Medulla oblongata (tissue), 1 donor: ENCODE measurements around the gene LMNTD2.
"Not testable (repeated sequence)": the region's sequence is repeated elsewhere in the genome, so short reads cannot be mapped to it uniquely, and the experiment has no call there.

Source experiments
- DNase-seq: peaks from one replicate; pipeline ENCODE4 v3.0.0-alpha.2; 2015; ENCODE audit errors: extremely low spot score

LMNTD2 gene

GRCh38 chr11:532986-533585, 27.5 kb downstream of the LMNTD2 start:
- DNase-seq, result no peak

- DNase-seq, result no peak
These were observed 28.0 kb downstream of the LMNTD2 start for GRCh38 chr11:532527-532985.

GRCh38 chr11:531919-532526, 28.5 kb downstream of the LMNTD2 start:
- no peak for DNase-seq

GRCh38 chr11:530960-531831, 29.3 kb downstream of the LMNTD2 start:
- no peak for DNase-seq

GRCh38 chr11:529728-530411, 30.7 kb downstream of the LMNTD2 start:
- DNase-seq, result no peak

- DNase-seq, result no peak
These were observed 31.5 kb downstream of the LMNTD2 start for GRCh38 chr11:528815-529727.

GRCh38 chr11:528166-528814, 32.2 kb downstream of the LMNTD2 start:
- DNase-seq, result no peak

- no peak for DNase-seq
These were observed 34.3 kb downstream of the LMNTD2 start for GRCh38 chr11:526192-526591.

- DNase-seq, result no peak
These were observed 39.3 kb downstream of the LMNTD2 start for GRCh38 chr11:521177-521688.

GRCh38 chr11:520428-521176, 39.9 kb downstream of the LMNTD2 start:
- no peak for DNase-seq

- peak; percentile 90 for DNase-seq
These were observed 41.9 kb downstream of the LMNTD2 start for GRCh38 chr11:518463-519202.

GRCh38 chr11:516918-517685, 43.4 kb downstream of the LMNTD2 start:
- DNase-seq, result not testable (repeated sequence)

GRCh38 chr11:516400-516799, 44.1 kb downstream of the LMNTD2 start:
- DNase-seq, result no peak

- no peak for DNase-seq
These were observed 45.4 kb downstream of the LMNTD2 start for GRCh38 chr11:515131-515530.

GRCh38 chr11:514606-515005, 45.9 kb downstream of the LMNTD2 start:
- no peak for DNase-seq

GRCh38 chr11:512761-513595, 47.6 kb downstream of the LMNTD2 start:
- no peak for DNase-seq

GRCh38 chr11:508956-509355, 51.6 kb downstream of the LMNTD2 start:
- no peak for DNase-seq
